ENCODE measurements around the gene TUBGCP4.
"Not testable (repeated sequence)": the region's sequence is repeated elsewhere in the genome, so short reads cannot be mapped to it uniquely, and the experiment has no call there.

Gene TUBGCP4

GRCh38 chr15:43370975-43371974 lies at the start of gene TUBGCP4, which contains the start of gene ZSCAN29:
Gene TUBGCP4 (plus strand): TSS chr15:43371101. CDS start chr15:43371355, 254 bp downstream.
Gene ZSCAN29 (minus strand): TSS chr15:43371043. CDS start chr15:43369913, 1,130 bp downstream.
- DNase-seq, result peak; percentile 56

GRCh38 chr15:43325039-43325684 lies 45.7 kb upstream of the TUBGCP4 start:
- no peak for DNase-seq

- DNase-seq, result no peak
These were observed 41.5 kb upstream of the TUBGCP4 start for GRCh38 chr15:43329217-43329959.

GRCh38 chr15:43329960-43330779 lies 40.7 kb upstream of the TUBGCP4 start, which contains the start of gene LCMT2:
Gene LCMT2 (minus strand): TSS chr15:43330573. CDS start chr15:43330489, 84 bp downstream.
- DNase-seq, result peak; percentile 60

- no peak for DNase-seq
These were observed 40.2 kb upstream of the TUBGCP4 start for GRCh38 chr15:43330780-43331087.

- no peak for DNase-seq
These were observed 24.6 kb upstream of the TUBGCP4 start for GRCh38 chr15:43346305-43346704.

GRCh38 chr15:43347114-43347513 lies 23.8 kb upstream of the TUBGCP4 start:
- DNase-seq, result no peak

- DNase-seq, result no peak
These were observed 18.1 kb upstream of the TUBGCP4 start for GRCh38 chr15:43352693-43353382.

GRCh38 chr15:43360821-43361220 lies 10.1 kb upstream of the TUBGCP4 start:
- DNase-seq, result no peak

- no peak for DNase-seq
These were observed 9.5 kb upstream of the TUBGCP4 start for GRCh38 chr15:43361313-43361903.

- no peak for DNase-seq
These were observed 459 bp upstream of the TUBGCP4 start for GRCh38 chr15:43370310-43370974.

- no peak for DNase-seq
These were observed 5.3 kb downstream of the TUBGCP4 start for GRCh38 chr15:43376017-43376705.

- DNase-seq, result no peak
These were observed 7.7 kb downstream of the TUBGCP4 start for GRCh38 chr15:43378601-43379000.

- no peak for DNase-seq
These were observed 11.4 kb downstream of the TUBGCP4 start for GRCh38 chr15:43382310-43382709.

- no peak for DNase-seq
These were observed 12.2 kb downstream of the TUBGCP4 start for GRCh38 chr15:43383070-43383469.

GRCh38 chr15:43390723-43391122 lies 19.8 kb downstream of the TUBGCP4 start:
- no peak for DNase-seq

GRCh38 chr15:43393592-43393991 lies 22.7 kb downstream of the TUBGCP4 start:
- DNase-seq, result not testable (repeated sequence)

- DNase-seq, result no peak
These were observed 31.4 kb downstream of the TUBGCP4 start for GRCh38 chr15:43402255-43402654.

GRCh38 chr15:43403616-43404015 lies 32.7 kb downstream of the TUBGCP4 start:
- DNase-seq, result no peak

- no peak for DNase-seq
These were observed 33.2 kb downstream of the TUBGCP4 start for GRCh38 chr15:43404130-43404529.

Measured in GOT3 (cell line).